ENCODE results near the gene CCDC69.

The CCDC69 gene

DNA sequence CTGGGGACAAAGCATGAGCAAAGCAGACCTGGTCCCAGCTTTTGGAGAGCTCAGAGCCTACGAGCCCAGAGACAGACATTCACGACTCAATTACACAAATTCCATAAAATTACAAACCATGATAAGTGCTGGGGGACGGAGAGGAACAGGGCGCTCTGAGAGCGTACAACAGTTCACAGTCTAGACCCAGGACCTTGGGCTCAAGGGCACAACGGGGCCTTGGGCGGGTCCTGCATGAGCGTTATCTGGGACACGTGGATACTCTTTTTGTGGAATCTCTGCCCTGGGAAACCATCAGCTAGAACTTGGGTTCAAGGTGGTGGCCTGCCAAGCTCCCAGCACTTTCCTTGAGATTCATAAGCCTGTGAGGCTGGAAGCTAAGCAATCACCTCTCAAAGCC lies 56.9 kb downstream of the CCDC69 start:
- H3K27ac ChIP-seq (ENCODE audit: low read depth, low read length): no peak overlapping the region
- TF ChIP-seq EZH2phosphoT487 (conservative IDR thresholded peaks at IDR 0.05; ENCODE audit: low read length): no peak
- TF ChIP-seq, protein P1, sequence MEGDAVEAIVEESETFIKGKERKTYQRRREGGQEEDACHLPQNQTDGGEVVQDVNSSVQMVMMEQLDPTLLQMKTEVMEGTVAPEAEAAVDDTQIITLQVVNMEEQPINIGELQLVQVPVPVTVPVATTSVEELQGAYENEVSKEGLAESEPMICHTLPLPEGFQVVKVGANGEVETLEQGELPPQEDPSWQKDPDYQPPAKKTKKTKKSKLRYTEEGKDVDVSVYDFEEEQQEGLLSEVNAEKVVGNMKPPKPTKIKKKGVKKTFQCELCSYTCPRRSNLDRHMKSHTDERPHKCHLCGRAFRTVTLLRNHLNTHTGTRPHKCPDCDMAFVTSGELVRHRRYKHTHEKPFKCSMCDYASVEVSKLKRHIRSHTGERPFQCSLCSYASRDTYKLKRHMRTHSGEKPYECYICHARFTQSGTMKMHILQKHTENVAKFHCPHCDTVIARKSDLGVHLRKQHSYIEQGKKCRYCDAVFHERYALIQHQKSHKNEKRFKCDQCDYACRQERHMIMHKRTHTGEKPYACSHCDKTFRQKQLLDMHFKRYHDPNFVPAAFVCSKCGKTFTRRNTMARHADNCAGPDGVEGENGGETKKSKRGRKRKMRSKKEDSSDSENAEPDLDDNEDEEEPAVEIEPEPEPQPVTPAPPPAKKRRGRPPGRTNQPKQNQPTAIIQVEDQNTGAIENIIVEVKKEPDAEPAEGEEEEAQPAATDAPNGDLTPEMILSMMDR (IDR thresholded peaks at IDR 0.05; ENCODE audit: insufficient read depth, low read length, poor library complexity, severe bottlenecking): no peak
- H3K9me3 ChIP-seq (ENCODE audit: insufficient read depth, low read length): no peaks in the 10 kb centered on the region
- no peaks in the 10 kb centered on the region for H3K27me3 ChIP-seq (ENCODE audit: low read length)
- H3K4me3 ChIP-seq (ENCODE audit: insufficient read depth, low read length, poor library complexity, severe bottlenecking): no peak overlapping the region
- no peaks in the 10 kb centered on the region for H3K9me2 ChIP-seq (replicated peaks; ENCODE audit: insufficient read depth, low read length)
- H3K9ac ChIP-seq (ENCODE audit: low read length): no peak overlapping the region
- no peaks in the 10 kb centered on the region for H4K20me1 ChIP-seq (ENCODE audit: low read depth, low read length)
- H3K4me2 ChIP-seq (ENCODE audit: low read depth, low read length, poor library complexity, severe bottlenecking): no peak overlapping the region
- no peaks in the 10 kb centered on the region for H3K36me3 ChIP-seq (ENCODE audit: low read length)
- H3F3A ChIP-seq (ENCODE audit: insufficient read depth): peaks cover 34% of the 10 kb centered on the region
- no peaks in the 10 kb centered on the region for H3K79me2 ChIP-seq (ENCODE audit: insufficient read depth, low read length)
- H2AFZ ChIP-seq (ENCODE audit: low read depth, low read length, severe bottlenecking): no peak overlapping the region

DNA sequence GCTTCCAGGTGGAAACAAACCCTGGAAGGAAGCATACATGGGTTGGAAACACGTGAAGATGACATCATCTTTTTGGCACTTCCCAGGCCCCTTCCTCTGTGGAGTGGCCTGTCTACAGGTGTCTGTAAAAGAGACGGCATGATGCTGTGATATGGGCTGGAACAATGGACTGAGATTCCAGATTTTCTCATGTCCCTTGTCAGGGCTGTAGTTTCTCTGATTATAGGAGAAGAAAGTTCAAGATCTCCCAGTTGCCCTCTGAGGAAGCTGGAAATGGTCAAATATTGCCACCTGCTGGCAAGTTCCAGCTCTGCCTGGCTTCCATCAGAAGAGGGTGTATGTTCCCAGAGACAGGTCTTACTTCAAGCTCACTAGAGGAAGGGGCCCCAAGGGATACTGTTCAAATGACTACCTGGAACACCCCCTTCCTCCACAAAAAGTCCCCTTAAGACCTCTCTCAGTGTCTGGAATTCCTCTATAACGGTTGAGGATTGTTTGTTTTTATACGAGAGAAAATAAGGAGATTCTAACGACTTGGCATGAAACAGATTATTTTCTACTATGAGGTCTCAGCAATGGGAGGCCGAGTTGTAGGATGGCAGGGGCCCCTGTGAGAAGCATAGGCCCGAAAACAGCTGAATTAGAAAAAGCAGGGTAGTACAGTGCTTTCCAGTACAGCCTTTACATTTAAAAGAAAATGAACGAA lies 59.1 kb downstream of the CCDC69 start:
- Histone ChIP-seq H3F3A (ENCODE audit: insufficient read depth) (peaks cover 19% of the 10 kb centered on the region; the same call in 1 of the 2 replicates), H2AFZ (ENCODE audit: low read depth, low read length, severe bottlenecking) (no peak overlapping the region), H3K27ac (ENCODE audit: low read depth, low read length) (peak overlapping the region; percentile 27; the same call in 1 of the 2 replicates), H3K4me2 (ENCODE audit: low read depth, low read length, poor library complexity, severe bottlenecking) (peak overlapping the region; percentile 17), H3K9me3 (ENCODE audit: insufficient read depth, low read length) (no peaks in the 10 kb centered on the region), H3K9ac (ENCODE audit: low read length) (peak overlapping the region; percentile 23; the same call in 1 of the 2 replicates), H3K4me3 (ENCODE audit: insufficient read depth, low read length, poor library complexity, severe bottlenecking) (no peak overlapping the region), H3K79me2 (ENCODE audit: insufficient read depth, low read length) (no peaks in the 10 kb centered on the region), H4K20me1 (ENCODE audit: low read depth, low read length) (no peaks in the 10 kb centered on the region), H3K9me2 (replicated peaks; ENCODE audit: insufficient read depth, low read length) (no peaks in the 10 kb centered on the region), H3K27me3 (ENCODE audit: low read length) (no peaks in the 10 kb centered on the region), H3K36me3 (ENCODE audit: low read length) (no peaks in the 10 kb centered on the region)
- no peak for TF ChIP-seq EZH2phosphoT487 (conservative IDR thresholded peaks at IDR 0.05; ENCODE audit: low read length)
- TF ChIP-seq, protein P1 (IDR thresholded peaks at IDR 0.05; ENCODE audit: insufficient read depth, low read length, poor library complexity, severe bottlenecking): peak; percentile 92

DNA sequence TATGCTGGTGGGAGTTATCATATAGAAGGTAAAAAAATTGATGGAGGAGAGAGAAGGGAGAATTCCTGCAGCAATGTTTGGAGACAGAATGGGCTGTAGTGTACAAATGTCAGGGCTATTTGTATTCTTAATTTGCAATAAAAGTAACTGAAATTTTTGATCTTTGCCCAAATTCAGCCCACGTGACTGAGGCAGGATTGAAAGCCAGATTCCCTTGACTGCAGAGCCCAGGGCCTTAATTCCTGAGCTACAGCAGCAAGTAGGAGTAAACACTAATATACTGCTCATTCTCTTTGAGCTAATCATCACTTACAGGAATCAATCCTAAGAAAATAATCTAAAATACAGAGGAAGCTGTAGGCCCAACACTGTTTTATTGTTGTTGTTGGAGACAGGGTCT lies 61.1 kb downstream of the CCDC69 start:
- Histone ChIP-seq H3K36me3 (ENCODE audit: low read length) (no peaks in the 10 kb centered on the region), H4K20me1 (ENCODE audit: low read depth, low read length) (no peaks in the 10 kb centered on the region), H2AFZ (ENCODE audit: low read depth, low read length, severe bottlenecking) (no peak overlapping the region), H3K9me3 (ENCODE audit: insufficient read depth, low read length) (no peaks in the 10 kb centered on the region), H3F3A (ENCODE audit: insufficient read depth) (peaks cover 9% of the 10 kb centered on the region; the same call in 1 of the 2 replicates), H3K4me3 (ENCODE audit: insufficient read depth, low read length, poor library complexity, severe bottlenecking) (no peak overlapping the region), H3K27me3 (ENCODE audit: low read length) (no peaks in the 10 kb centered on the region), H3K9me2 (replicated peaks; ENCODE audit: insufficient read depth, low read length) (no peaks in the 10 kb centered on the region), H3K79me2 (ENCODE audit: insufficient read depth, low read length) (no peaks in the 10 kb centered on the region), H3K9ac (ENCODE audit: low read length) (no peak overlapping the region), H3K27ac (ENCODE audit: low read depth, low read length) (no peak overlapping the region), H3K4me2 (ENCODE audit: low read depth, low read length, poor library complexity, severe bottlenecking) (no peak overlapping the region)
- TF ChIP-seq, protein P1 (IDR thresholded peaks at IDR 0.05; ENCODE audit: insufficient read depth, low read length, poor library complexity, severe bottlenecking): no peak
- no peak for TF ChIP-seq EZH2phosphoT487 (conservative IDR thresholded peaks at IDR 0.05; ENCODE audit: low read length)
